ENCODE data around the gene IL3RA.

DNA sequence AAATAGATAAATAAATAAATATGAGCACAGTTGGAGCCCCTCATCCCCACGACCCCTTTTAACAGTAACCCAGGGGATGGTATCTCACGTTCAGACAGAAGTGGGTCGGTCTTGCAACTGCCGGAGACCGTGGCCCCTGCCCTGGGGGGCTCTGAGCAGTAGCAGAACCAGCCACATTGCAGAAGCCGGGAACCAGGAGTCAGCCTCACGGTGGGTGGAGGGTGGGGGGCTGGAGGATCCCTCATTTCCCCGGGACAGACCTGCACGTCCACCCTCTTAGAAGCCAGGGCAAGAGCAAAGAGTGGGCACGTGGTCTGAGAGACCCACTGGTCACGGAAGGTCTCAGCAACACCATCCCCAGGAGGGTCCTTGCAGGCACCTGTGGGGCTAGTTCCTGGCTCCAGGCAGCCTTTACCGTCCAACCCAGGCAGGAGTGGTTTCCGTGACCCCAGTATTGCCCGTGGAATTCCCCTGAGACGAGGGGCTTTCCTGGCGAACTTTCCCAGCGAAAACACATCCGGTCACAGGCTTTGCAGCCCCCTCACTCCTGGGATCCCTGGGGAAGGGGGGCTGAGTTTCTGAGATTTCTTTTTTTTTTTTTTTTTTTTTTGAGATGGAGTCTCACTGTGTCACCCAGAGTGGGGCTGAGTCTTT is 8.8 kb upstream of the IL3RA start:
- TF ChIP-seq, protein P1, sequence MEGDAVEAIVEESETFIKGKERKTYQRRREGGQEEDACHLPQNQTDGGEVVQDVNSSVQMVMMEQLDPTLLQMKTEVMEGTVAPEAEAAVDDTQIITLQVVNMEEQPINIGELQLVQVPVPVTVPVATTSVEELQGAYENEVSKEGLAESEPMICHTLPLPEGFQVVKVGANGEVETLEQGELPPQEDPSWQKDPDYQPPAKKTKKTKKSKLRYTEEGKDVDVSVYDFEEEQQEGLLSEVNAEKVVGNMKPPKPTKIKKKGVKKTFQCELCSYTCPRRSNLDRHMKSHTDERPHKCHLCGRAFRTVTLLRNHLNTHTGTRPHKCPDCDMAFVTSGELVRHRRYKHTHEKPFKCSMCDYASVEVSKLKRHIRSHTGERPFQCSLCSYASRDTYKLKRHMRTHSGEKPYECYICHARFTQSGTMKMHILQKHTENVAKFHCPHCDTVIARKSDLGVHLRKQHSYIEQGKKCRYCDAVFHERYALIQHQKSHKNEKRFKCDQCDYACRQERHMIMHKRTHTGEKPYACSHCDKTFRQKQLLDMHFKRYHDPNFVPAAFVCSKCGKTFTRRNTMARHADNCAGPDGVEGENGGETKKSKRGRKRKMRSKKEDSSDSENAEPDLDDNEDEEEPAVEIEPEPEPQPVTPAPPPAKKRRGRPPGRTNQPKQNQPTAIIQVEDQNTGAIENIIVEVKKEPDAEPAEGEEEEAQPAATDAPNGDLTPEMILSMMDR (IDR thresholded peaks at IDR 0.05; ENCODE audit: low read depth, low read length, poor library complexity, severe bottlenecking), result no peak
- no peak for TF ChIP-seq EZH2phosphoT487 (IDR thresholded peaks at IDR 0.05; ENCODE audit: borderline replicate concordance, low read length)
